Right lobe of liver (tissue), 4 donors: Measurements from ENCODE around the gene TMEM80.

ENCODE experiments used
- POLR2A ChIP-seq: fragments of 450-650 bp; IDR thresholded peaks from one replicate; pipeline ENCODE4 v1.6.1; 2017; ENCODE audit warnings: antibody characterized with exemption, mild to moderate bottlenecking
- TF ChIP-seq, protein P1 (sequence below), 4 donors: fragments of 200-600 bp in 3 of 4; fragments of 450-650 bp in 1 of 4; IDR thresholded peaks; one replicate each; pipeline versions ENCODE4 v1.5.1 to v1.8.0; 2016 to 2022; ENCODE audit warnings: antibody characterized with exemption in 4 of 4, mild to moderate bottlenecking in 2 of 4
- donor health status: DM: no; HTN: no; CAD: no.
- donor health status: DM: no; HTN: no; CAD: no.
- donor health status: DM: no; HTN: yes; CAD: no.

DNA sequence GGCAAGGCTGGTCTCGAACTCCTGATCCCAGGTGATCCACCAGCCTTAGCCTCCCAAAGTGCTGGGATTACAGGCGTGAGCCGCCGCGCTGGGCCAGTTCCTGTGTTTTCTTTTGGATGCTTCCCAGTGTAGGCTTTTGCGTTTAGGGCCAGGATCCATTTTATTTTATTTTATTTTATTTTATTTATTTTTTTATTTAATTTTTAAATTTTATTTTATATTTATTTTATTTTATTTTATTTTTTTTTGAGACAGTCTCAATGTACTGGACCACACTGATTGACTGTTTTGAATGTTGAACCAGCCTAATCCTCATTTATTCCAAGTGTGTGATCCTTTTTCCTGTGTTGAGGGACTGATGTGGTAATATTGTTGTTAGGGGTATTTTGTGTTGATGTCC, 18.8 kb downstream of the TMEM80 start:
- TF ChIP-seq, protein P1, sequence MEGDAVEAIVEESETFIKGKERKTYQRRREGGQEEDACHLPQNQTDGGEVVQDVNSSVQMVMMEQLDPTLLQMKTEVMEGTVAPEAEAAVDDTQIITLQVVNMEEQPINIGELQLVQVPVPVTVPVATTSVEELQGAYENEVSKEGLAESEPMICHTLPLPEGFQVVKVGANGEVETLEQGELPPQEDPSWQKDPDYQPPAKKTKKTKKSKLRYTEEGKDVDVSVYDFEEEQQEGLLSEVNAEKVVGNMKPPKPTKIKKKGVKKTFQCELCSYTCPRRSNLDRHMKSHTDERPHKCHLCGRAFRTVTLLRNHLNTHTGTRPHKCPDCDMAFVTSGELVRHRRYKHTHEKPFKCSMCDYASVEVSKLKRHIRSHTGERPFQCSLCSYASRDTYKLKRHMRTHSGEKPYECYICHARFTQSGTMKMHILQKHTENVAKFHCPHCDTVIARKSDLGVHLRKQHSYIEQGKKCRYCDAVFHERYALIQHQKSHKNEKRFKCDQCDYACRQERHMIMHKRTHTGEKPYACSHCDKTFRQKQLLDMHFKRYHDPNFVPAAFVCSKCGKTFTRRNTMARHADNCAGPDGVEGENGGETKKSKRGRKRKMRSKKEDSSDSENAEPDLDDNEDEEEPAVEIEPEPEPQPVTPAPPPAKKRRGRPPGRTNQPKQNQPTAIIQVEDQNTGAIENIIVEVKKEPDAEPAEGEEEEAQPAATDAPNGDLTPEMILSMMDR (IDR thresholded peaks at IDR 0.05) = no peak
- TF ChIP-seq POLR2A = no peak
